GM18951 (cell line): ENCODE measurements around the gene HPN.
"Not testable (repeated sequence)": the region's sequence is repeated elsewhere in the genome, so short reads cannot be mapped to it uniquely, and the experiment has no call there.

Experiments used
- POLR2A ChIP-seq: IDR thresholded peaks from 4 replicates; pipeline ENCODE4 v1.6.1; 2011; ENCODE audit warnings: mild to moderate bottlenecking; ENCODE audit not compliant: insufficient read length, insufficient read depth; ENCODE audit errors: extremely low read depth
- in situ Hi-C: fragments of 300-500 bp; cut with MboI; formaldehyde crosslinking; loops from one replicate; pipeline ENCODE4 v1.12.0; 2022; ENCODE audit warnings: low sequenced_read_pairs, mixed read lengths, inconsistent platforms; ENCODE audit not compliant: unreplicated experiment

HPN gene

GRCh38 chr19:35100588-35101533 lies 59.3 kb downstream of the HPN start:
- in situ Hi-C loops: no loop called here
- no peak for TF ChIP-seq POLR2A

GRCh38 chr19:35101949-35102348 lies 60.4 kb downstream of the HPN start:
- in situ Hi-C loops: not testable (repeated sequence)

- in situ Hi-C loops: not testable (repeated sequence)
Observed at GRCh38 chr19:35103614-35104013, 62.1 kb downstream of the HPN start.

GRCh38 chr19:35104361-35104760 lies 62.8 kb downstream of the HPN start:
- TF ChIP-seq POLR2A: no peak
- in situ Hi-C loops: no loop called here

DNA sequence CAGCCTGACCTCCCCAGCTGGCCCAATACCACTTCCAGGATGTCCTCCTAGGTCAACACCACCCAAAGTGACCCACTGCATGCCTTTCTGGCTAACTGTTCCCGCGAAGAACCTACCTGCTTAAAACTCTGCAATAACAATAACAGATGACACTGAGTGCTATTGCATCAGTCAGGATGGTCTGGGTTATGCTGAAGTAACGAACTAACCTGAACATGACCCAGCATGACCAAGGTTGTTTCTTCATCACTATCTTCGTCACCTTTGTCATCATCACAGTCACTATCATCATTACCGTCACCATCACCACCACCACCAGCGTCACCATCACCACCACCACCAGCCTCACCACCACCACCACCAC lies 63.5 kb downstream of the HPN start:
- in situ Hi-C loops: no loop called here
- TF ChIP-seq POLR2A: no peak

- in situ Hi-C loops: no loop called here
Observed at GRCh38 chr19:35105411-35106290, 64.1 kb downstream of the HPN start.

GRCh38 chr19:35106291-35106583 lies 64.7 kb downstream of the HPN start:
- in situ Hi-C loops: no loop called here
- no peak for TF ChIP-seq POLR2A

More at GRCh38 chr19:35105411-35106290, 64.1 kb downstream of the HPN start:
- no peak for TF ChIP-seq POLR2A

- TF ChIP-seq POLR2A: no peak
- in situ Hi-C loops: no loop called here
Observed at GRCh38 chr19:35106898-35107541, 65.5 kb downstream of the HPN start.

- in situ Hi-C loops: no loop called here
- no peak for TF ChIP-seq POLR2A
Observed at GRCh38 chr19:35107545-35107944, 66.0 kb downstream of the HPN start.

DNA sequence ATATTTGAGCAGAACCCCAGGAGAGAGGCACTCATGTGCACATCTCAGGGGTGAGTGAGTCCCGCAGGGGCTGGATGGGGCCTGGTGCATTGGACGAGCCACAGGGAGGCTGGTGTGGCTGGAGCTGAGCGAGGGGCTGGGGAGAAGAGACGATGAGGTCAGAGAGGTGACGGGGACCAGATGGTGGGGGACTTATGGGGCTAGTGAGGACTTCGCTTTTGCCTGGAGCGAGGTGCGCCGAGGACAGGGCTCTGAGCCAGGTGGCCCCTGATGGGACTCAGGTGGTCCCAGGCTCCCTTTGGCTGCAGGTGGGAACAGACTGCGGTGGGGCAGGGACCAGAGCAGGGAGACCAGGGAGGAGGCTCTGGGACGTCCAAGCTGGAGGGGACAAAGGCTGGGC lies 67.2 kb downstream of the HPN start:
- no peak for TF ChIP-seq POLR2A
- in situ Hi-C loops: no loop called here

DNA sequence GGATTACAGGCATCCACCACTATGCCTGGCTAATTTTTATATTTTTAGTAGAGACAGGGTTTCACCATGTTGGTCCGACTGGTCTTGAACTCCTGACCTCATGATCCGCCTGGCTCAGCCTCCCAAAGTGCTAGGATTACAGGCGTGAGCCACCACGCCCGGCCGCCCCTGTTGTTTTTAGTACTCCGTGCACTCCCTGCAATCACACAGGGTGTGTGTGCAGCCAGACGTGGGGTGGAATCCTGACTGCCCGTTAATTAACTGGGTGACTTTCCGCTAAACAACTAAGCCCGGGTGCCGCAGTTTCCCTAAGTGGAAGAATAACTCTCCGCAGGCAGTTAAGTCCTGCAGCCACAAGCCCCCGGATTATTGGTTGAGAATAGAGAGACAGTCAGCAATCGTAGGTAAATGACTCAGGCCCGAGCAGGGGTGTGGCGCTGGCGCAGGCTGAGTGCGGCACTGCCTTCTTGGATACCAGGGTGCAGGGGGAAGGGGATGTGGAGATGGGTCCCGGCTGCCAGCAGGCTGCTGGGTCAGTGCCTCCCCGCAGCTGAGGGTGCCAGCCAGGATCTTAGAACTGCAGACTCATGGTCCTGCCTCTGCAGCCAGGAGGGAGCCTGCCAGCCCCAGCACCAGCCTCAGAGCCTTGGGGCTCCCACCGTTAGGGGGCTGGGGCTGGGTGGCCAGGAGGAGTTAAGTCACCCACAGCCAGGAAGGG lies 68.0 kb downstream of the HPN start:
- no peak for TF ChIP-seq POLR2A
- in situ Hi-C loops: no loop called here

DNA sequence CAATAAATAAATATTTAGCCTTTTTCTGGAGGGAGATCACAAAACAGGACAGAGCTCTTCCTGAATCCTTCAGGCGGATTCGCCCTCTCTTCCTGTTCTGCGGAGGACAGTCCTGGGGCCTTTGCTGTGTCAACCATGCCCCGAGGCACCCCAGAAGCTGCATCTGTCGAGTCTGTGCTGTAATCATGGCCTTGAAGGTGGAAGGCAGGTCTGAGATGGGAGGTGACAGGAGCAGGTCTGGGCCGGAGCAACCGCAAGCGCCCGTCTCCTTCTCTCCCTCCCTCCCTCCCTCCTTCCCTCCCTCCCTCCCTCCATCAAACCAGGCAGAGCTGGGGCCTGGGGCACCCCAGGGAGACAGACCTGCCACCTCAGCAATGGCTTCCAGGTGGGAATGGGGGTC lies 69.5 kb downstream of the HPN start:
- in situ Hi-C loops: no loop called here

More for the DNA sequence above, 69.5 kb downstream of the HPN start:
- no peak for TF ChIP-seq POLR2A
